ENCODE measurements around the gene DNAAF8.

The DNAAF8 gene

GRCh38 chr16:4696172-4696904 is 38.0 kb upstream of the DNAAF8 start:
- H3K4me1 ChIP-seq (ENCODE audit: control extremely low read depth in 1 of 4, control insufficient read depth in 4 of 4, insufficient read depth in 4 of 4, low read length in 3 of 4), result peaks cover 0 to 22% (median 17%) of the 10 kb centered on the region in 4 experiments
- CTCF ChIA-PET, result interaction anchor here (1.0 to 2.0 kb wide), 8 partner anchors 9 to 260 kb away, joined by 3 to 8 read pairs (median 5); partner anchors contain the start of genes ANKS3 and DNAAF8
- no peaks in the 10 kb centered on the region for H3K9me3 ChIP-seq (ENCODE audit: control extremely low read depth in 1 of 5, control insufficient read depth in 4 of 5, insufficient read depth in 2 of 5, low read depth in 1 of 5, low read length in 4 of 5)
- no peak overlapping the region for H3K4me3 ChIP-seq (ENCODE audit: control insufficient read depth in 1 of 7, extremely low read depth in 1 of 7, insufficient read depth in 4 of 7, low read depth in 2 of 7, low read length in 6 of 7)
- no peak for DNase-seq
- WGBS (ENCODE audit: insufficient coverage), result 92% methylated on average over 19 of the region's 19 CpGs
- POLR2A ChIA-PET, result interaction anchor here (1.0 kb wide), 1 partner anchor 174 kb away, joined by 3 read pairs; no protein-coding TSS in a partner anchor
- H3K36me3 ChIP-seq (ENCODE audit: control insufficient read depth in 4 of 4, insufficient read depth in 4 of 4, low read length in 3 of 4), result peaks cover 5 to 63% (median 50%) of the 10 kb centered on the region in 4 experiments
- no peaks in the 10 kb centered on the region for H3K27me3 ChIP-seq (replicated peaks in 2 of 5; ENCODE audit: control insufficient read depth in 4 of 5, insufficient read depth in 5 of 5, low read length in 4 of 5)
- no peak overlapping the region for H3K27ac ChIP-seq (ENCODE audit: insufficient read depth in 1 of 2, low read depth in 1 of 2, low read length in 2 of 2, poor library complexity in 1 of 2, severe bottlenecking in 2 of 2)

GRCh38 chr16:4696905-4697847 is 37.2 kb upstream of the DNAAF8 start:
- ChIA-PET CTCF (interaction anchor here (1.0 kb wide), 1 partner anchor 60 kb away, joined by 3 read pairs; no protein-coding TSS in a partner anchor), POLR2A (interaction anchor here (0.6 to 1.0 kb wide), 2 partner anchors 173 to 186 kb away, joined by 3 read pairs; no protein-coding TSS in a partner anchor)
- peaks cover 0 to 20% (median 15%) of the 10 kb centered on the region in 4 experiments for H3K4me1 ChIP-seq (ENCODE audit: control extremely low read depth in 1 of 4, control insufficient read depth in 4 of 4, insufficient read depth in 4 of 4, low read length in 3 of 4)
- no peaks in the 10 kb centered on the region for H3K9me3 ChIP-seq (ENCODE audit: control extremely low read depth in 1 of 5, control insufficient read depth in 4 of 5, insufficient read depth in 2 of 5, low read depth in 1 of 5, low read length in 4 of 5)
- WGBS (ENCODE audit: insufficient coverage), result 95% methylated on average over 32 of the region's 33 CpGs
- DNase-seq, result no peak
- no peak overlapping the region for H3K4me3 ChIP-seq (ENCODE audit: control insufficient read depth in 1 of 7, extremely low read depth in 1 of 7, insufficient read depth in 4 of 7, low read depth in 2 of 7, low read length in 6 of 7)
- H3K27ac ChIP-seq (ENCODE audit: insufficient read depth in 1 of 2, low read depth in 1 of 2, low read length in 2 of 2, poor library complexity in 1 of 2, severe bottlenecking in 2 of 2), result no peak overlapping the region
- H3K36me3 ChIP-seq (ENCODE audit: control insufficient read depth in 4 of 4, insufficient read depth in 4 of 4, low read length in 3 of 4), result peaks cover 5 to 71% (median 54%) of the 10 kb centered on the region in 4 experiments
- no peaks in the 10 kb centered on the region for H3K27me3 ChIP-seq (replicated peaks in 2 of 5; ENCODE audit: control insufficient read depth in 4 of 5, insufficient read depth in 5 of 5, low read length in 4 of 5)

GRCh38 chr16:4697848-4698291 is 36.5 kb upstream of the DNAAF8 start:
- CTCF ChIA-PET, result interaction anchor here (1.0 kb wide), 1 partner anchor 60 kb away, joined by 3 read pairs; no protein-coding TSS in a partner anchor
- POLR2A ChIA-PET, result interaction anchor here (0.6 kb wide), 1 partner anchor 187 kb away, joined by 3 read pairs; no protein-coding TSS in a partner anchor
- DNase-seq, result no peak
- whole genome bisulfite sequencing (ENCODE audit: insufficient coverage), result 100% methylated on average over 6 of the region's 9 CpGs
- peaks cover 0 to 13% (median 8%) of the 10 kb centered on the region in 4 experiments for H3K4me1 ChIP-seq (ENCODE audit: control extremely low read depth in 1 of 4, control insufficient read depth in 4 of 4, insufficient read depth in 4 of 4, low read length in 3 of 4)
- no peaks in the 10 kb centered on the region for H3K27me3 ChIP-seq (replicated peaks in 2 of 5; ENCODE audit: control insufficient read depth in 4 of 5, insufficient read depth in 5 of 5, low read length in 4 of 5)
- H3K36me3 ChIP-seq (ENCODE audit: control insufficient read depth in 4 of 4, insufficient read depth in 4 of 4, low read length in 3 of 4), result peaks cover 7 to 78% (median 56%) of the 10 kb centered on the region in 4 experiments
- no peak overlapping the region for H3K27ac ChIP-seq (ENCODE audit: insufficient read depth in 1 of 2, low read depth in 1 of 2, low read length in 2 of 2, poor library complexity in 1 of 2, severe bottlenecking in 2 of 2)
- no peak overlapping the region for H3K4me3 ChIP-seq (ENCODE audit: control insufficient read depth in 1 of 7, extremely low read depth in 1 of 7, insufficient read depth in 4 of 7, low read depth in 2 of 7, low read length in 6 of 7)
- no peaks in the 10 kb centered on the region for H3K9me3 ChIP-seq (ENCODE audit: control extremely low read depth in 1 of 5, control insufficient read depth in 4 of 5, insufficient read depth in 2 of 5, low read depth in 1 of 5, low read length in 4 of 5)

GRCh38 chr16:4698321-4699045 is 35.9 kb upstream of the DNAAF8 start:
- Histone ChIP-seq H3K36me3 (ENCODE audit: control insufficient read depth in 4 of 4, insufficient read depth in 4 of 4, low read length in 3 of 4) (peaks cover 7 to 80% (median 56%) of the 10 kb centered on the region in 4 experiments), H3K27ac (ENCODE audit: insufficient read depth in 1 of 2, low read depth in 1 of 2, low read length in 2 of 2, poor library complexity in 1 of 2, severe bottlenecking in 2 of 2) (no peak overlapping the region), H3K4me3 (ENCODE audit: control insufficient read depth in 1 of 7, extremely low read depth in 1 of 7, insufficient read depth in 4 of 7, low read depth in 2 of 7, low read length in 6 of 7) (no peak overlapping the region), H3K27me3 (replicated peaks in 2 of 5; ENCODE audit: control insufficient read depth in 4 of 5, insufficient read depth in 5 of 5, low read length in 4 of 5) (no peaks in the 10 kb centered on the region), H3K9me3 (ENCODE audit: control extremely low read depth in 1 of 5, control insufficient read depth in 4 of 5, insufficient read depth in 2 of 5, low read depth in 1 of 5, low read length in 4 of 5) (no peaks in the 10 kb centered on the region), H3K4me1 (ENCODE audit: control extremely low read depth in 1 of 4, control insufficient read depth in 4 of 4, insufficient read depth in 4 of 4, low read length in 3 of 4) (peaks cover 0 to 9% (median 4%) of the 10 kb centered on the region in 4 experiments)
- DNase-seq, result no peak
- WGBS (ENCODE audit: insufficient coverage), result 98% methylated on average over 26 of the region's 36 CpGs
- ChIA-PET POLR2A (no interaction called here), CTCF (no interaction called here)

GRCh38 chr16:4699046-4699556 is 35.2 kb upstream of the DNAAF8 start:
- H3K36me3 ChIP-seq (ENCODE audit: control insufficient read depth in 4 of 4, insufficient read depth in 4 of 4, low read length in 3 of 4), result peaks cover 7 to 80% (median 58%) of the 10 kb centered on the region in 4 experiments
- 95% methylated on average over 18 of the region's 19 CpGs for WGBS (ENCODE audit: insufficient coverage)

GRCh38 chr16:4700380-4700996 is 33.8 kb upstream of the DNAAF8 start:
- H3K27me3 ChIP-seq (replicated peaks in 2 of 5; ENCODE audit: control insufficient read depth in 4 of 5, insufficient read depth in 5 of 5, low read length in 4 of 5), result no peaks in the 10 kb centered on the region
- H3K4me1 ChIP-seq (ENCODE audit: control extremely low read depth in 1 of 4, control insufficient read depth in 4 of 4, insufficient read depth in 4 of 4, low read length in 3 of 4), result peaks cover 0 to 8% (median 4%) of the 10 kb centered on the region in 4 experiments
- WGBS (ENCODE audit: insufficient coverage), result 95% methylated on average over 10 of the region's 13 CpGs
- ChIA-PET CTCF (no interaction called here), POLR2A (no interaction called here)
- H3K4me3 ChIP-seq (ENCODE audit: control insufficient read depth in 1 of 7, extremely low read depth in 1 of 7, insufficient read depth in 4 of 7, low read depth in 2 of 7, low read length in 6 of 7), result no peak overlapping the region
- H3K36me3 ChIP-seq (ENCODE audit: control insufficient read depth in 4 of 4, insufficient read depth in 4 of 4, low read length in 3 of 4), result peaks cover 10 to 85% (median 62%) of the 10 kb centered on the region in 4 experiments
- DNase-seq, result no peak
- H3K27ac ChIP-seq (ENCODE audit: insufficient read depth in 1 of 2, low read depth in 1 of 2, low read length in 2 of 2, poor library complexity in 1 of 2, severe bottlenecking in 2 of 2), result no peak overlapping the region
- no peaks in the 10 kb centered on the region for H3K9me3 ChIP-seq (ENCODE audit: control extremely low read depth in 1 of 5, control insufficient read depth in 4 of 5, insufficient read depth in 2 of 5, low read depth in 1 of 5, low read length in 4 of 5)

More at GRCh38 chr16:4699046-4699556, 35.2 kb upstream of the DNAAF8 start:
- ChIA-PET CTCF (no interaction called here), POLR2A (no interaction called here)
- Histone ChIP-seq H3K9me3 (ENCODE audit: control extremely low read depth in 1 of 5, control insufficient read depth in 4 of 5, insufficient read depth in 2 of 5, low read depth in 1 of 5, low read length in 4 of 5) (no peaks in the 10 kb centered on the region), H3K4me3 (ENCODE audit: control insufficient read depth in 1 of 7, extremely low read depth in 1 of 7, insufficient read depth in 4 of 7, low read depth in 2 of 7, low read length in 6 of 7) (no peak overlapping the region), H3K4me1 (ENCODE audit: control extremely low read depth in 1 of 4, control insufficient read depth in 4 of 4, insufficient read depth in 4 of 4, low read length in 3 of 4) (peaks cover 0 to 12% (median 8%) of the 10 kb centered on the region in 4 experiments), H3K27ac (ENCODE audit: insufficient read depth in 1 of 2, low read depth in 1 of 2, low read length in 2 of 2, poor library complexity in 1 of 2, severe bottlenecking in 2 of 2) (no peak overlapping the region), H3K27me3 (replicated peaks in 2 of 5; ENCODE audit: control insufficient read depth in 4 of 5, insufficient read depth in 5 of 5, low read length in 4 of 5) (no peaks in the 10 kb centered on the region)
- no peak for DNase-seq
